IMR-90 (cell line): ENCODE results near the gene ANKRD24. TPM values are rescaled to one million over a fixed set of nuclear protein-coding genes. Genes with fewer than 3 reads are reported as not detected.

ENCODE experiments used
- ATAC-seq: fragments of 200-7000 bp; cut with Tn5 transposase; 2 replicates; pipeline ENCODE4 v1.9.1; 2020; ENCODE audit warnings: low read depth, mild to moderate bottlenecking, moderate library complexity
- BruUV-seq: library from RNA; stranded (reverse); fragments of 400-500 nt; replicated peaks from 2 replicates; lab custom pipeline; 2021; lab: Mats Ljungman, UMichigan
- CTCF ChIA-PET: fragments of 300-600 bp; formaldehyde crosslinking; extraction: SDS; loops from one replicate; lab custom pipeline; 2021; ENCODE audit warnings: antibody characterized with exemption; lab: Yijun Ruan, JAX
- POLR2A ChIA-PET: fragments of 300-600 bp; sonication (Branson Sonifier 250); formaldehyde crosslinking; loops from one replicate; lab custom pipeline; 2022; ENCODE audit warnings: antibody characterized with exemption; ENCODE audit not compliant: unreplicated experiment; lab: Charles Lee
- DNase-seq: peaks from one replicate; pipeline ENCODE4 v3.0.0; 2013
- H2AFZ ChIP-seq: replicated peaks from 2 replicates; pipeline ENCODE3; 2013; ENCODE audit warnings: low read length, mild to moderate bottlenecking; ENCODE audit not compliant: poor library complexity
- H2AK5ac ChIP-seq: 2 replicates; pipeline ENCODE4 v1.6.1; 2013; ENCODE audit warnings: low read depth, low read length, inconsistent platforms
- H2AK9ac ChIP-seq: replicated peaks from 2 replicates; pipeline ENCODE3; 2013; ENCODE audit warnings: mild to moderate bottlenecking, low read depth, low read length, moderate library complexity; ENCODE audit not compliant: poor library complexity
- H2BK120ac ChIP-seq: 2 replicates; pipeline ENCODE4 v1.6.1; 2013; ENCODE audit warnings: low read depth, low read length, inconsistent platforms
- H2BK15ac ChIP-seq: 3 replicates; pipeline ENCODE4 v1.6.1; 2013; ENCODE audit warnings: low read depth, low read length, inconsistent platforms
- H2BK20ac ChIP-seq: 2 replicates; pipeline ENCODE4 v1.6.1; 2013; ENCODE audit warnings: low read depth, mild to moderate bottlenecking, inconsistent platforms, low read length, moderate library complexity
- H2BK5ac ChIP-seq: 2 replicates; pipeline ENCODE4 v1.6.1; 2013; ENCODE audit warnings: mild to moderate bottlenecking, low read depth, low read length, inconsistent platforms; ENCODE audit not compliant: poor library complexity, severe bottlenecking
- H3K14ac ChIP-seq: replicated peaks from 2 replicates; pipeline ENCODE4 v1.6.1; 2013; ENCODE audit warnings: low read depth, low read length, inconsistent platforms
- H3K18ac ChIP-seq: 2 replicates; pipeline ENCODE4 v1.6.1; 2013; ENCODE audit warnings: low read depth, low read length, control low read depth
- H3K23ac ChIP-seq: 2 replicates; pipeline ENCODE4 v1.6.1; 2013; ENCODE audit warnings: low read depth, low read length, inconsistent platforms
- H3K27ac ChIP-seq: 2 replicates; pipeline ENCODE4 v1.5.1; 2013; ENCODE audit warnings: mild to moderate bottlenecking, control low read depth, low read length; ENCODE audit not compliant: insufficient read depth
- H3K27me3 ChIP-seq: 2 replicates; pipeline ENCODE4 v1.6.1; 2013; ENCODE audit warnings: low read length; ENCODE audit not compliant: control insufficient read depth, insufficient read depth
- H3K36me3 ChIP-seq: 2 replicates; pipeline ENCODE4 v1.6.1; 2013; ENCODE audit warnings: low read length, mixed read lengths; ENCODE audit not compliant: control insufficient read depth, insufficient read depth
- H3K4ac ChIP-seq: 2 replicates; pipeline ENCODE4 v1.6.1; 2013; ENCODE audit warnings: low read depth, low read length, inconsistent platforms
- H3K4me1 ChIP-seq: 2 replicates; pipeline ENCODE4 v1.6.1; 2013; ENCODE audit warnings: low read length, mixed read lengths; ENCODE audit not compliant: control insufficient read depth, insufficient read depth
- H3K4me2 ChIP-seq: 2 replicates; pipeline ENCODE4 v1.6.1; 2013; ENCODE audit warnings: low read depth, mild to moderate bottlenecking, control low read depth, low read length, moderate library complexity
- H3K4me3 ChIP-seq: 2 replicates; pipeline ENCODE4 v1.5.1; 2013; ENCODE audit warnings: low read depth, mild to moderate bottlenecking, control low read depth, low read length, moderate library complexity; ENCODE audit not compliant: insufficient read depth
- H3K56ac ChIP-seq: 2 replicates; pipeline ENCODE4 v1.6.1; 2013; ENCODE audit warnings: low read length, inconsistent platforms; ENCODE audit not compliant: insufficient read depth; ENCODE audit errors: extremely low read depth
- H3K79me1 ChIP-seq, 2 experiments: 2 replicates each; pipeline ENCODE4 v1.6.1; 2013; ENCODE audit warnings: low read length in 2 of 2, inconsistent platforms in 1 of 2, low read depth in 1 of 2
- H3K9ac ChIP-seq: 2 replicates; pipeline ENCODE4 v1.6.1; 2013; ENCODE audit warnings: low read depth, low read length, control low read depth
- H3K9me1 ChIP-seq: 2 replicates; pipeline ENCODE4 v1.6.1; 2013; ENCODE audit warnings: low read length, inconsistent platforms; ENCODE audit not compliant: insufficient read depth
- H3K9me3 ChIP-seq: 2 replicates; pipeline ENCODE4 v1.6.1; 2013; ENCODE audit warnings: low read length; ENCODE audit not compliant: control insufficient read depth, insufficient read depth
- H4K20me1 ChIP-seq: 2 replicates; pipeline ENCODE4 v1.6.1; 2013; ENCODE audit warnings: low read length, inconsistent platforms; ENCODE audit not compliant: insufficient read depth
- H4K5ac ChIP-seq: 2 replicates; pipeline ENCODE4 v1.6.1; 2013; ENCODE audit warnings: mild to moderate bottlenecking, low read depth, low read length, control low read depth
- H4K8ac ChIP-seq, 2 experiments: 2 replicates each; pipeline ENCODE4 v1.6.1; 2013; ENCODE audit warnings: low read depth in 2 of 2, low read length in 2 of 2, control low read depth in 1 of 2, inconsistent platforms in 1 of 2
- H4K91ac ChIP-seq: 2 replicates; pipeline ENCODE4 v1.6.1; 2013; ENCODE audit warnings: low read depth, low read length, inconsistent platforms; ENCODE audit not compliant: insufficient read depth
- CEBPB ChIP-seq: IDR thresholded peaks from 2 replicates; pipeline ENCODE4 v1.6.1; 2012; ENCODE audit warnings: low read depth, low read length, improper control_type of control experiment
- CTCF ChIP-seq: conservative IDR thresholded peaks from 2 replicates; pipeline ENCODE4 v1.5.1; 2012; ENCODE audit warnings: mild to moderate bottlenecking, low read depth, low read length, improper control_type of control experiment
- ELK1 ChIP-seq: fragments of 150-350 bp; IDR thresholded peaks from 2 replicates; pipeline ENCODE4 v1.6.1; 2016; ENCODE audit warnings: low read depth, mild to moderate bottlenecking, low read length, moderate library complexity, borderline replicate concordance
- MAZ ChIP-seq: IDR thresholded peaks from 2 replicates; pipeline ENCODE4 v1.6.1; 2012; ENCODE audit warnings: low read depth, mild to moderate bottlenecking, low read length, improper control_type of control experiment, moderate library complexity, borderline replicate concordance
- MXI1 ChIP-seq: IDR thresholded peaks from 2 replicates; pipeline ENCODE4 v1.6.1; 2012; ENCODE audit warnings: low read depth, mild to moderate bottlenecking, low read length, moderate library complexity, borderline replicate concordance
- NFE2L2 ChIP-seq: fragments of 150-350 bp; IDR thresholded peaks from 2 replicates; pipeline ENCODE4 v1.6.1; 2016; ENCODE audit warnings: low read depth, mild to moderate bottlenecking, low read length
- POLR2A ChIP-seq: IDR thresholded peaks from 2 replicates; pipeline ENCODE4 v1.6.1; 2012; ENCODE audit warnings: mild to moderate bottlenecking, low read depth, low read length
- RAD21 ChIP-seq: IDR thresholded peaks from 2 replicates; pipeline ENCODE4 v1.6.1; 2012; ENCODE audit warnings: low read length, improper control_type of control experiment
- RCOR1 ChIP-seq: IDR thresholded peaks from 2 replicates; pipeline ENCODE4 v1.6.1; 2012; ENCODE audit warnings: mild to moderate bottlenecking, low read length, improper control_type of control experiment; ENCODE audit not compliant: insufficient replicate concordance
- WGBS, 2 experiments: methylation state at CpG; one replicate each; pipeline versions ENCODE4 v1.1.5 to v1.1.7; 2013; ENCODE audit warnings: missing lambda C conversion rate in 2 of 2; ENCODE audit not compliant: insufficient read length in 1 of 2; ENCODE audit errors: extremely low coverage in 2 of 2; 5-methylcytosine and 5-hydroxymethylcytosine counted together
- dilution Hi-C: fragments of 300-500 bp; cut with HindIII; formaldehyde crosslinking; loops from one replicate; pipeline ENCODE4 v1.14.3; 2018; ENCODE audit warnings: low sequenced_read_pairs; ENCODE audit not compliant: unreplicated experiment
- in situ Hi-C: fragments of 300-500 bp; cut with MboI; formaldehyde crosslinking; loops from 3 replicates; pipeline ENCODE4 v1.14.3; 2019; ENCODE audit warnings: low sequenced_read_pairs, inconsistent platforms, mixed read lengths
- intact Hi-C: fragments of 100-400 bp; cut with micrococcal nuclease; formaldehyde crosslinking; loops from 2 replicates; pipeline ENCODE4 v1.10.0; 2022
- polyA plus RNA-seq, 3 experiments: library from polyadenylated mRNA; depleted of rRNA; stranded (reverse); fragments of >200 nt; gene quantifications; 2 replicates each; pipeline ENCODE4 v1.2.3, GENCODE V29; 2012; ENCODE audit warnings: low replicate concordance in 1 of 3
- total RNA-seq: library from RNA; depleted of rRNA; stranded (reverse); fragments of >200 nt; gene quantifications from 2 replicates; pipeline ENCODE4 v1.2.3, GENCODE V29; 2012

The ANKRD24 gene
- total and polyA plus RNA-seq, 2 of the 4 experiments (the other 2 are of a cell fraction), result 0.18 to 0.21 TPM

- DNase-seq (no peak), ATAC-seq (no peak)
- no peak overlapping the region for H3K4ac ChIP-seq
- H4K91ac ChIP-seq, result no peak overlapping the region
- peaks cover 11% of the 10 kb centered on the region for H3K36me3 ChIP-seq
- no peaks in the 10 kb centered on the region for H3K4me1 ChIP-seq
- H4K5ac ChIP-seq, result no peak overlapping the region
- BruUV-seq, result no TSS peak
- H3K27ac ChIP-seq, result no peak overlapping the region
- H2BK20ac ChIP-seq, result no peak overlapping the region
- POLR2A ChIA-PET, result no interaction called here
- H3K9ac ChIP-seq, result no peak overlapping the region
- H3K79me1 ChIP-seq, result no peaks in the 10 kb centered on the region
- H2BK15ac ChIP-seq, result no peak overlapping the region
- H3K27me3 ChIP-seq, result peaks cover 6% of the 10 kb centered on the region
- H2AFZ ChIP-seq, result no peak overlapping the region
- H4K20me1 ChIP-seq, result no peaks in the 10 kb centered on the region
- intact Hi-C loops (no loop called here), in situ Hi-C loops (no loop called here), dilution Hi-C loops (no loop called here)
- no peaks in the 10 kb centered on the region for H3K9me1 ChIP-seq
- no peak overlapping the region for H3K14ac ChIP-seq
- H3K23ac ChIP-seq, result no peak overlapping the region
- H2AK9ac ChIP-seq, result no peak overlapping the region
- H3K4me3 ChIP-seq, result no peak overlapping the region
- WGBS, 2 experiments, result no CpG with 5 or more reads among the region's 10 CpGs
- no peak overlapping the region for H2BK120ac ChIP-seq
- CTCF ChIA-PET, result no interaction called here
- H2BK5ac ChIP-seq, result no peak overlapping the region
- no peak overlapping the region for H3K4me2 ChIP-seq
- no peak for TF ChIP-seq POLR2A
- no peak for TF ChIP-seq CEBPB
- TF ChIP-seq NFE2L2, result no peak
- TF ChIP-seq ELK1, result no peak
- TF ChIP-seq CTCF, result no peak
- TF ChIP-seq MAZ, result no peak
- TF ChIP-seq RCOR1, result no peak
- no peak for TF ChIP-seq RAD21
- no peak for TF ChIP-seq MXI1
- peaks cover 2% of the 10 kb centered on the region; the same call in 1 of the 2 replicates for H3K9me3 ChIP-seq
- H3K18ac ChIP-seq, result no peak overlapping the region
- no peak overlapping the region for H4K8ac ChIP-seq
- H2AK5ac ChIP-seq, result no peak overlapping the region
- no peak overlapping the region for H3K56ac ChIP-seq
Observed at GRCh38 chr19:4272894-4273293, 90.4 kb downstream of the ANKRD24 start.
